IPS-18a (cell line): ENCODE data around the gene MBOAT7.

Source experiments
- H3K27ac ChIP-seq: one replicate; pipeline ENCODE4 v1.5.1; 2013; ENCODE audit warnings: low read length
- H3K27me3 ChIP-seq: one replicate; pipeline ENCODE4 v1.6.1; 2013; ENCODE audit warnings: mild to moderate bottlenecking, low read length; ENCODE audit not compliant: control insufficient read depth, insufficient read depth
- H3K36me3 ChIP-seq: one replicate; pipeline ENCODE4 v1.6.1; 2013; ENCODE audit warnings: low read depth, low read length; ENCODE audit not compliant: control insufficient read depth
- H3K4me1 ChIP-seq: one replicate; pipeline ENCODE4 v1.6.1; 2013; ENCODE audit warnings: low read depth, low read length; ENCODE audit not compliant: control insufficient read depth
- H3K4me3 ChIP-seq: one replicate; pipeline ENCODE4 v1.5.1; 2013; ENCODE audit warnings: low read length
- H3K9ac ChIP-seq: one replicate; pipeline ENCODE4 v1.6.1; 2013; ENCODE audit warnings: mild to moderate bottlenecking, low read length, moderate library complexity
- H3K9me3 ChIP-seq: one replicate; pipeline ENCODE4 v1.6.1; 2013; ENCODE audit warnings: low read depth, low read length; ENCODE audit not compliant: control insufficient read depth

The MBOAT7 gene

DNA sequence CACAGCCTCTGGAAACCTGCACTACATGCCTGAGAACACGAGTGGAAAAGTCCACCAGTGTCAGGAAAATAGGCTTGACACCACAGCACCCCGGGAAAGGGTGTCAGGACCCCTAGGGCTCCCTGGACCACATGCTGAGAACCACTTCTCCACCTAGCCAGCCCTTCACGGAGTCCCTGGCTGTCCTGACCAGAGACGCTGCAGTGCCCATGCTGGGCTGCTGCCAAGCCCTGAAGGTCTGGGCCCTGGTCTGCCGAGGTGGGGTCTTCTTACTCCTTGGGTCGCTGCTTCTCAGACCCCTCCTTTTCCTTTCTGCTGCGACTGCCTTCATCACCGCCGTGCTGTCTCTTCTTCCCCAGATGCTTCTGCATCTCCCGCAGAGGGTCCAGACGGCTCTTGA is 32.9 kb downstream of the MBOAT7 start:
- H3K9me3 ChIP-seq: no peaks in the 10 kb centered on the region
- no peak overlapping the region for H3K9ac ChIP-seq
- no peak overlapping the region for H3K27ac ChIP-seq
- no peaks in the 10 kb centered on the region for H3K27me3 ChIP-seq
- H3K4me3 ChIP-seq: no peak overlapping the region
- H3K4me1 ChIP-seq: peaks cover 3% of the 10 kb centered on the region
- peaks cover 52% of the 10 kb centered on the region for H3K36me3 ChIP-seq

DNA sequence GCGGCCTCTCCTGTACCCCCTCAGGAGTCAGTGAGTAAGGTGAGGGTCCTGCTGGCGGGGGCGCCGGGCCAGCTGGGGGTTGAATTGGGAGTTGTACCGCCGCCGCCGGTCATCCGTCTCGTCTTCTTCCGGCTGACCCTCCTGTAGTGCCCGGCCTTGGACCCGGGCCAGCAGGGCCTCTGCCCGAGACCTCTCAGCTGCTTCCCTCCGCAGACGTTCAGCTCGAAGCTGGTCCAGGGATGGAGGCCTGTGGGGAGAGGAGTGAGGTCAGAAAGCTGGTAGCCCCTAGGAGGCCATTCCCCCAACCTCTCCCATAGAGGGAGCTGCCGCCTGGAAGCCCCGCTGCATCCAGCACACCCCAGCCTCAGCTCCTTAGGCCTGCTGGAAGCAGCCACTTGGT is 33.7 kb downstream of the MBOAT7 start:
- Histone ChIP-seq H3K4me1 (peaks cover 3% of the 10 kb centered on the region), H3K9ac (no peak overlapping the region), H3K27me3 (no peaks in the 10 kb centered on the region), H3K36me3 (peaks cover 58% of the 10 kb centered on the region), H3K4me3 (no peak overlapping the region), H3K9me3 (no peaks in the 10 kb centered on the region), H3K27ac (no peak overlapping the region)

DNA sequence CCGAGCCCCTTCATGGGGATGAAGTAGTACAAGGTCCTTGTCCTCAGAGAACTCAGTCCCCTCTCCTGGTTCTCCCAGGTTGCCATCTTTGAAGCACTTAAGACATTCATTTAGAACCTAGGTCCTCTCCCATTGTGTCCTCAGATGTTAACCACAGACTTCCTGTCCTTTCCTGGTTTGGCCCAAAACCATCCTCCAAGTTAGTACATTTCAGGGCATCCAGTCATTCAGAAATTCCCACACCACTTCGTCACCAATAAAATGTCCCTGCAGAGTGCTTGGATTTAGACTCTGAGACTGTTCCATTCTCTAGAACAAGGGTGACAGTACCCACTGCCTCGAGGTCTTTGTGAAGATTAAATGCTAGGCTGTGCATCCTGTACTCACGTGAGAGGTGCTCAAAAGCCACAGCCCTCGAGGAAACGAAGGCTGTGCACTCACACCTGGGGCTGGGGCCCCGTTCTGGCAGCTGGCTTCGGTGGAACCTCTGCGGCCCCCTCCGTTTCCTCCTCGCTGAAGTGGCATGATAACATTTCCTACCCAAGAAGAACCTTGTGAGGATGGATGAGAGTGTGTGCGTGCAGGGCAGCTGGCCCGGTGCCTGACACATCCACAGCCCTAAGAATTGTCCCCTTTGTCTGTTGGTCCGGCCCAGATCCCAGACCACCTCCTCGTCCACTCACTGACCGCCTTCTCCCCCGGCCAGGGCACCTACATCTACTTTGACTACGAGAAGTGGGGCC is 34.6 kb downstream of the MBOAT7 start:
- no peaks in the 10 kb centered on the region for H3K9me3 ChIP-seq
- peaks cover 3% of the 10 kb centered on the region for H3K4me1 ChIP-seq
- no peak overlapping the region for H3K4me3 ChIP-seq
- H3K27ac ChIP-seq: no peak overlapping the region
- peaks cover 67% of the 10 kb centered on the region for H3K36me3 ChIP-seq
- H3K27me3 ChIP-seq: no peaks in the 10 kb centered on the region
- H3K9ac ChIP-seq: no peak overlapping the region

DNA sequence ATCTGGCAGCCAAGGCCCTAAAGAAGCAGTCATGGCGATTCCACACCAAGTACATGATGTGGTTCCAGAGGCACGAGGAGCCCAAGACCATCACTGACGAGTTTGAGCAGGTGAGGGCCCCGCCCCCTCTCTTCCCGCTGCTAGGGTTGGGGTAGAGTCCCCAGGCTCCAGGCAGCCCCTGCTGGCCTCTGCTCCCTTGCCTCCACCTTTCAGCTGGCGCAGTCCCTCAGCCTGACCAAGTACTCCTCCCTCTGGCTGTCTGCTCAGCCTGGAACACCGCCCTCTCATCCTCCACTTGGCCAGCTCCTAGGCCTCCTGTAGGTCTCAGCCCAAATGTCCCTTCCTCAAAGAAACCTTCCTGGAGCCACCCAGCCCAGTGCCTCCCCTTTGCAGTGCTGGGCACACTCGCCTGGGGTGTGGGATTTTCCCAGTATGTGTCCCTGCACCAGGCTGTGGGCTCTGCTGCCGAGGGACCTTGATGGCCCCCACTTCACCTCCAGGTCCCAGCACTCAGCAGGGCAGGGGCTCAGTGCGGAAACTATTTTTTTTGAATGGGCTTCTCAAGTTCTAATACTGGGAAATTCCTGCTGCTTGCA is 35.6 kb downstream of the MBOAT7 start:
- Histone ChIP-seq H3K9me3 (no peaks in the 10 kb centered on the region), H3K36me3 (peaks cover 76% of the 10 kb centered on the region), H3K9ac (no peak overlapping the region), H3K27ac (no peak overlapping the region), H3K27me3 (no peaks in the 10 kb centered on the region), H3K4me1 (peaks cover 3% of the 10 kb centered on the region), H3K4me3 (no peak overlapping the region)

DNA sequence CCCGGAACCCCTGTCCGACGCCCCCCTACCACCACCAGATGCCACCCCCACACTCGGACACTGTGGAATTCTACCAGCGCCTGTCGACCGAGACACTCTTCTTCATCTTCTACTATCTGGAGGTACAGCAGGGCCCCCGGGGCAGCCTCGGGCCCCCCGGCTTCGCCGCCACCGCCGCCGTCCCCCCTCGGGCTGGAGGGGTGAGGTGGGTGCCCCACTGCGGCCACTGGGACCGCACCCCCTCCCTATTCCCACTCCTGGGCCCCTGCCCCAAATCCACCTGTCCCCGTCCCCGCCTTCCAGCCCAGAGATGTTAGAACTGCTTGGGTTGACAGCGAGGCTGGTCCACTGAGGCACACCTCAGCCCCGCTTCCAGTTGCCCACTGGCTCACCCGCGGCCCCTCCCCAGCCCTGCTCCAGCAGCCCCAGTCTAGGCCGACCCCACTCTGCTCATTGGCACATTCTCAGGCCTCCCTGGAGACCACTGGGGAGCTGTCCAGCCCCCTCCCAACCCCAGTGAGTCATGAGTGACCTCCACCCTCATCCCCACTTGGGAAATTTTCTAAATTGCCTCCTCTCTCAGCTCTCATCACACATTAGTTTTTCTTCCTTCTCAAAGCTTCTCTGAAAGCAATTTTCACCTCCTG is 36.4 kb downstream of the MBOAT7 start:
- H3K4me1 ChIP-seq: no peaks in the 10 kb centered on the region
- no peak overlapping the region for H3K9ac ChIP-seq
- no peak overlapping the region for H3K27ac ChIP-seq
- no peak overlapping the region for H3K4me3 ChIP-seq
- H3K9me3 ChIP-seq: no peaks in the 10 kb centered on the region
- peaks cover 80% of the 10 kb centered on the region for H3K36me3 ChIP-seq
- no peaks in the 10 kb centered on the region for H3K27me3 ChIP-seq

DNA sequence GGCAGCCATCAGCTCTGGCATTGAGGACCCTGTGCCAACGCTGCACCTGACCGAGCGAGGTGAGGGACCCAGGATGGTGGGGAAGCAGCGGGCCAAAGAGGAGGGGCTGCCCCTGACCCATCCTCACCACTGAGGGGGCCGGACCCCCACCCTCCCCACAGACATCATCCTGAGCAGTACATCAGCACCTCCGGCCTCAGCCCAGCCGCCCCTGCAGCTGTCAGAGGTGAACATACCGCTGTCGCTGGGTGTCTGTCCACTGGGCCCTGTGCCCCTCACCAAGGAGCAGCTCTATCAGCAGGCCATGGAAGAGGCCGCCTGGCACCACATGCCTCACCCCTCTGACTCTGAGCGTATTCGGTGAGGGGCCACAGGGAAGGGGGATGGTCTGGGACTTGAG is 37.1 kb downstream of the MBOAT7 start:
- no peaks in the 10 kb centered on the region for H3K27me3 ChIP-seq
- no peaks in the 10 kb centered on the region for H3K9me3 ChIP-seq
- H3K4me3 ChIP-seq: no peak overlapping the region
- no peak overlapping the region for H3K9ac ChIP-seq
- H3K27ac ChIP-seq: no peak overlapping the region
- peaks cover 87% of the 10 kb centered on the region for H3K36me3 ChIP-seq
- no peaks in the 10 kb centered on the region for H3K4me1 ChIP-seq

DNA sequence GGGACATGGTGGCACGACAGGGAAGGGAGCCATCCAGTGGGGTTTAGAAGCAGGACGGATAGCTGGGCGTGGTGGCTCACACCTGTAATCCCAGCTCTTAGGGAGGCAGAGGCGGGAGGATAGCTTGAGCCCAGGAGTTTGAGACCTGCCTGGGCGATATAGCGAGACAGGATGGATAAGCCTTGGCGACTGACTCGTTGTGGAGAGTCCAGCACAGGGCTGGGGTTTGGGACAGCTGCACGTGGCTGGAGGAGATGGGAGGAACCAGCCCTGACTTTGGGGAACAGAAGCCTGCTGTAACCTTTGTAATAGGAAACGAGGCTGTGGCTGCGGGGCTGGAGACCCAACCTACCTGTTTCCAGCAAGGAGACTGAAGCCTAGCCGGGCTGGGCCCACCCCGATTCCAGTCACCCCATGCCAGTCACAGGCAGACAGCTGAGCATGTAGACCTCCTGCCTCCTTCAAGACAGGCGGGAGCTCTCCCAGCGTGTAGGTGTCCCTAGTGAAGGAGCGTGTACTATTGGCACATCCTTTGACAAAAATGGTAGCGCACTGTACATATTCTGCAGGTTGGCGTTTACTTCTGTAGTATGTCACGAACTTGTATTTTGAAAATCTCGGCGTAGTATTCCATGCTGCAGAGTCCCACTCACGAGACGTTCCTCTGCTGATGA is 37.9 kb downstream of the MBOAT7 start:
- H3K4me3 ChIP-seq: no peak overlapping the region
- no peaks in the 10 kb centered on the region for H3K27me3 ChIP-seq
- H3K9ac ChIP-seq: no peak overlapping the region
- no peak overlapping the region for H3K27ac ChIP-seq
- no peaks in the 10 kb centered on the region for H3K9me3 ChIP-seq
- H3K4me1 ChIP-seq: no peaks in the 10 kb centered on the region
- peaks cover 88% of the 10 kb centered on the region for H3K36me3 ChIP-seq

DNA sequence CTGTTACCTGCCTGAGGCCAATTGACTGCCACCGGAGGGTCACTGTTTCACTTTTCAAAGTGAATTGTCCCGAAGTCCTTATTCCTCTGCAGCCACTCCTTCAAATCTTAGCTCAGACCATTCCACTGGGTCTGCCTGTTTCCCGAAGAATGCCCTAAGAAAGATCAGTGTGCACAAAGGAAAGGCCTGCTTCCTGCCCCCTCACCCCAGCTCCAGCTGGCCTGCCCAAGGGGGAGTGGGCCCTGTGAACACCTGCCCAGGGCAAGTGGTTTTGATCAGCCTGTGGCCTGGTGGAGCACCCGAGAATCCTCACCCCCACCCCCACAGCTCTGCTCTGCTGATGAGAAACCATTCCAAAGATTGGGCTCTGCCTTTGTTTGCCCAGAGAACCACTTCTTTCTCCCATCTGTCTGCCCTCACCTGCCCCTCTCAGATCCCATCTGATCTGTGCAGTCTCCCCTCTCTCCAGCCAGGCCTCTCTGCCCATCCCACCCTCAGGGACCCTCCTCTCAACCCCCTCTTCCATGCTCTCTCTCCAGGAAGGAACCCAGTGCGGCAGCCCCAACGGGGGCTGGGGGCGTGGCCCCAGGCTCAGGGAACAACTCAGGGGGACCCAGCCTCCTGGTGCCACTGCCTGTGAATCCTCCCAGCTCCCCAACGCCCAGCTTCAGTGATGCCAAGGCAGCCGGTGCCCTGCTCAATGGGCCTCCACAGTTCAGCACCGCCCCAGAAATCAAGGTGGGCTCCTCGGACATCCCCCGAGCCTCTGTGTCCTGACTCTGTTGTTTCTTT is 40.2 kb downstream of the MBOAT7 start:
- no peak overlapping the region for H3K27ac ChIP-seq
- H3K9ac ChIP-seq: no peak overlapping the region
- no peak overlapping the region for H3K4me3 ChIP-seq
- H3K27me3 ChIP-seq: no peaks in the 10 kb centered on the region
- peaks cover 92% of the 10 kb centered on the region for H3K36me3 ChIP-seq
- no peaks in the 10 kb centered on the region for H3K9me3 ChIP-seq
- H3K4me1 ChIP-seq: no peaks in the 10 kb centered on the region

DNA sequence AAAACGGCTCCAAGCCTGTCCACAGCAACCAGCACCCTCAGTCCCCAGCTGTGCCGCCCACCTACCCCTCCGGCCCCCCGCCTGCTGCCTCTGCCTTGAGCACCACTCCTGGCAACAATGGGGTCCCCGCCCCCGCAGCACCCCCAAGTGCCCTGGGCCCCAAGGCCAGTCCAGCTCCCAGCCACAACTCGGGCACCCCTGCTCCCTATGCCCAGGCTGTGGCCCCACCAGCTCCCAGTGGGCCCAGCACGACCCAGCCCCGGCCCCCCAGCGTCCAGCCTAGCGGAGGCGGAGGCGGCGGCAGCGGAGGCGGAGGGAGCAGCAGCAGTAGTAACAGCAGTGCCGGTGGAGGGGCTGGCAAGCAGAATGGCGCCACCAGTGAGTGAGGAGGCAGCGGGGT is 41.2 kb downstream of the MBOAT7 start:
- Histone ChIP-seq H3K9me3 (no peaks in the 10 kb centered on the region), H3K27me3 (no peaks in the 10 kb centered on the region), H3K36me3 (peaks cover 92% of the 10 kb centered on the region), H3K9ac (no peak overlapping the region), H3K4me3 (no peak overlapping the region), H3K4me1 (no peaks in the 10 kb centered on the region), H3K27ac (no peak overlapping the region)

DNA sequence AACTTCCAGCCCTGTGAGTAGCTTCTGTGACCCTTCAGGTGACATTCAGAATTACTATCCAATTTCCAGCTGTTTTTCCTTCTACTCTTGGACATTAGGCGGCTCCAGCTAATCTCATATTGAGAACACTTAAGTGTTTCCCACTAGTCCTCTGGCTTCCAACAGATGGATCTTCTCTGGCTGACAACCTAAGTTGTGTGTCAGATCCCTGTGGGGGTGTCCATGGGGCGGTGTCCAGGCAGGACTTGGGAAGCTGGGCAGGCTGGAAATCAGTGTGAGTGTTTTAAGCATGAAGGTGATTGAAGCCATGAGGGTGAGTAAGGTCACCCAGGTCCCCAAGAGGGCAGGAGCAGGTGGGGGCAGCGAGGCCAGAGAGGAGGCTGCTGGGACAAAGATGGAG is 41.7 kb downstream of the MBOAT7 start:
- H3K27me3 ChIP-seq: no peaks in the 10 kb centered on the region
- H3K4me3 ChIP-seq: no peak overlapping the region
- H3K27ac ChIP-seq: no peak overlapping the region
- H3K9ac ChIP-seq: no peak overlapping the region
- H3K9me3 ChIP-seq: no peaks in the 10 kb centered on the region
- no peaks in the 10 kb centered on the region for H3K4me1 ChIP-seq
- peaks cover 92% of the 10 kb centered on the region for H3K36me3 ChIP-seq

DNA sequence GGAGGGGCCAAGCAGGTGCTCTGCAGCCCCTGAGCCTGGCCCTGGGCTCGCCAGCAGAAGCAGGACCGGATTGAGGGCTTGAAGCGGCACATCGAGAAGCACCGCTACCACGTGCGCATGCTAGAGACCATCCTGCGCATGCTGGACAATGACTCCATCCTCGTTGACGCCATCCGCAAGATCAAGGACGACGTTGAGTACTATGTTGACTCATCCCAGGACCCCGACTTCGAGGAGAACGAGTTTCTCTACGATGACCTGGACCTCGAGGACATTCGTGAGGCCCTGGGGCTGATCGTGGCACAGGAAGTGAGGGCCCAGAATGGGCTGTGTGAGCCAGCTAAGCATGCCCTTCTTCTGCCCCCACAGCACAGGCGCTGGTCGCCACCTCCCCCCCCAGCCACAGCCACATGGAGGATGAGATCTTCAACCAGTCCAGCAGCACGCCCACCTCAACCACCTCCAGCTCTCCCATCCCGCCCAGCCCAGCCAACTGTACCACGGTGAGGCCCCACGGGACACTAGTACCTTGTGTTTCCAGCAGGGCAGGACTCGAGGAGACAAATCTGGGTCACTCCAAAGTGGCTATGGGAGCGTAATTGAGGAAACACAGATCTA is 43.7 kb downstream of the MBOAT7 start:
- H3K27ac ChIP-seq: no peak overlapping the region
- H3K4me1 ChIP-seq: no peaks in the 10 kb centered on the region
- H3K4me3 ChIP-seq: no peak overlapping the region
- peaks cover 89% of the 10 kb centered on the region for H3K36me3 ChIP-seq
- no peaks in the 10 kb centered on the region for H3K9me3 ChIP-seq
- no peaks in the 10 kb centered on the region for H3K27me3 ChIP-seq
- no peak overlapping the region for H3K9ac ChIP-seq
